Endodermal cell (in vitro differentiated cells): ENCODE data around the gene VCAN. TPM values are rescaled to one million over a fixed set of nuclear protein-coding genes. Genes with fewer than 3 reads are reported as not detected.

Experiments used
- DNase-seq: peaks from one replicate; pipeline ENCODE4 v3.0.0-alpha.2; 2017
- H3K27ac ChIP-seq: 2 replicates; pipeline ENCODE4 v1.5.1; 2013; ENCODE audit warnings: mild to moderate bottlenecking, low read depth, low read length, moderate library complexity
- H3K27me3 ChIP-seq: 2 replicates; pipeline ENCODE4 v1.6.1; 2013; ENCODE audit warnings: mild to moderate bottlenecking, low read length, moderate library complexity; ENCODE audit not compliant: insufficient read depth, control insufficient read depth, poor library complexity, severe bottlenecking
- H3K36me3 ChIP-seq: 2 replicates; pipeline ENCODE4 v1.7.0; 2013; ENCODE audit warnings: mild to moderate bottlenecking, low read length, moderate library complexity; ENCODE audit not compliant: control insufficient read depth, insufficient read depth
- H3K4me1 ChIP-seq: one replicate; pipeline ENCODE4 v1.7.0; 2013; ENCODE audit warnings: low read length; ENCODE audit not compliant: control insufficient read depth, insufficient read depth
- H3K4me3 ChIP-seq: 2 replicates; pipeline ENCODE4 v1.5.1; 2013; ENCODE audit warnings: mild to moderate bottlenecking, low read length, moderate library complexity
- H3K9ac ChIP-seq: 2 replicates; pipeline ENCODE4 v1.6.1; 2013; ENCODE audit warnings: mild to moderate bottlenecking, low read length, moderate library complexity; ENCODE audit not compliant: poor library complexity, severe bottlenecking; ENCODE audit errors: extremely low read depth
- H3K9me3 ChIP-seq: 2 replicates; pipeline ENCODE4 v1.6.1; 2013; ENCODE audit warnings: mild to moderate bottlenecking, low read length, moderate library complexity; ENCODE audit not compliant: control insufficient read depth
- H3K27ac Mint-ChIP-seq: 2 replicates; pipeline ENCODE4 v1.8.0; 2020; ENCODE audit warnings: mixed read lengths
- H3K27me3 Mint-ChIP-seq: 2 replicates; pipeline ENCODE4 v1.8.0; 2021; ENCODE audit warnings: mild to moderate bottlenecking, mixed read lengths; ENCODE audit not compliant: insufficient read depth
- H3K36me3 Mint-ChIP-seq: 2 replicates; pipeline ENCODE4 v1.8.0; 2020; ENCODE audit warnings: low read depth, mixed read lengths
- H3K4me1 Mint-ChIP-seq: 2 replicates; pipeline ENCODE4 v1.8.0; 2020; ENCODE audit warnings: mixed read lengths
- H3K4me3 Mint-ChIP-seq: 2 replicates; pipeline ENCODE4 v1.8.0; 2020; ENCODE audit warnings: mild to moderate bottlenecking, moderate library complexity, mixed read lengths
- H3K9me3 Mint-ChIP-seq: 2 replicates; pipeline ENCODE4 v1.8.0; 2020; ENCODE audit warnings: mild to moderate bottlenecking, mixed read lengths
- WGBS, 2 experiments: methylation state at CpG; one replicate each; pipeline versions ENCODE4 v1.1.5 to v1.1.7; 2013; ENCODE audit warnings: missing lambda C conversion rate in 2 of 2, mixed read lengths in 1 of 2; ENCODE audit not compliant: insufficient coverage in 1 of 2, insufficient read length in 1 of 2; 5-methylcytosine and 5-hydroxymethylcytosine counted together
- total RNA-seq, 2 donors: library from RNA; stranded (reverse); fragmentation: NEBNext Ultra II Directional in 1 of 2; extraction: Animal tissue kit (Norgen Biotek cat#: 25700) in 1 of 2; gene quantifications; 2 replicates in 1 of 2; 3 replicates in 1 of 2; pipeline ENCODE4 v1.2.1, GENCODE V29; 2021
- TF ChIP-seq, protein P1 (sequence below): fragments of 200-600 bp; sonication (generic); conservative IDR thresholded peaks from 2 replicates; pipeline ENCODE4 v1.5.0; 2021; ENCODE audit warnings: antibody characterized with exemption, mild to moderate bottlenecking

Gene VCAN
- total RNA-seq, 2 donors from 2014 or later, result 363 to 397 TPM

DNA sequence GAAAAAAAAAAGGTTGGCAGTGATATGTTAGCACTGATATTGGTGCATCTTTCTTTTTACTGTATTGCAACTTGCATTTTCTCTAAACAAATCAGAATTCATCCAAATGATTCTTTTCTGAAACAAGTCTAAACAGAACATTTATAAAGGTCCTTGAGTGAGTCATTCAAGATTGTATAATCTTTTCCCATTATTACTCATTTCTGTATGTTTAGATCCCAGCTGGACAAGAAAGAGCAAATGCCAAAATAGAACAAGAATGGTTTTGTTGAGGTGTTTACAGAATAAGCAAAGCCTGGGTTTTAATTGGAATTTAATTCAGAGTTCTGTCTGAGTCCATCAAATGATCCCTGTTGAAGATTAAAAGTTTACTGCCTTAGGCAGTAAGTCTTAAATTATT lies 112.3 kb downstream of the VCAN start:
- Mint-ChIP-seq H3K4me3 (no peak overlapping the region), H3K36me3 (peaks cover 34% of the 10 kb centered on the region), H3K4me1 (no peaks in the 10 kb centered on the region), H3K9me3 (no peaks in the 10 kb centered on the region), H3K27me3 (no peaks in the 10 kb centered on the region), H3K27ac (no peak overlapping the region)
- H3K4me1 ChIP-seq, result no peaks in the 10 kb centered on the region
- H3K4me3 ChIP-seq, result no peak overlapping the region
- peaks cover 20% of the 10 kb centered on the region for H3K36me3 ChIP-seq
- no peak overlapping the region for H3K27ac ChIP-seq
- H3K9me3 ChIP-seq, result no peaks in the 10 kb centered on the region
- DNase-seq, result no peak
- TF ChIP-seq, protein P1, sequence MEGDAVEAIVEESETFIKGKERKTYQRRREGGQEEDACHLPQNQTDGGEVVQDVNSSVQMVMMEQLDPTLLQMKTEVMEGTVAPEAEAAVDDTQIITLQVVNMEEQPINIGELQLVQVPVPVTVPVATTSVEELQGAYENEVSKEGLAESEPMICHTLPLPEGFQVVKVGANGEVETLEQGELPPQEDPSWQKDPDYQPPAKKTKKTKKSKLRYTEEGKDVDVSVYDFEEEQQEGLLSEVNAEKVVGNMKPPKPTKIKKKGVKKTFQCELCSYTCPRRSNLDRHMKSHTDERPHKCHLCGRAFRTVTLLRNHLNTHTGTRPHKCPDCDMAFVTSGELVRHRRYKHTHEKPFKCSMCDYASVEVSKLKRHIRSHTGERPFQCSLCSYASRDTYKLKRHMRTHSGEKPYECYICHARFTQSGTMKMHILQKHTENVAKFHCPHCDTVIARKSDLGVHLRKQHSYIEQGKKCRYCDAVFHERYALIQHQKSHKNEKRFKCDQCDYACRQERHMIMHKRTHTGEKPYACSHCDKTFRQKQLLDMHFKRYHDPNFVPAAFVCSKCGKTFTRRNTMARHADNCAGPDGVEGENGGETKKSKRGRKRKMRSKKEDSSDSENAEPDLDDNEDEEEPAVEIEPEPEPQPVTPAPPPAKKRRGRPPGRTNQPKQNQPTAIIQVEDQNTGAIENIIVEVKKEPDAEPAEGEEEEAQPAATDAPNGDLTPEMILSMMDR, result no peak
- H3K27me3 ChIP-seq, result no peaks in the 10 kb centered on the region
- H3K9ac ChIP-seq, result no peak overlapping the region

DNA sequence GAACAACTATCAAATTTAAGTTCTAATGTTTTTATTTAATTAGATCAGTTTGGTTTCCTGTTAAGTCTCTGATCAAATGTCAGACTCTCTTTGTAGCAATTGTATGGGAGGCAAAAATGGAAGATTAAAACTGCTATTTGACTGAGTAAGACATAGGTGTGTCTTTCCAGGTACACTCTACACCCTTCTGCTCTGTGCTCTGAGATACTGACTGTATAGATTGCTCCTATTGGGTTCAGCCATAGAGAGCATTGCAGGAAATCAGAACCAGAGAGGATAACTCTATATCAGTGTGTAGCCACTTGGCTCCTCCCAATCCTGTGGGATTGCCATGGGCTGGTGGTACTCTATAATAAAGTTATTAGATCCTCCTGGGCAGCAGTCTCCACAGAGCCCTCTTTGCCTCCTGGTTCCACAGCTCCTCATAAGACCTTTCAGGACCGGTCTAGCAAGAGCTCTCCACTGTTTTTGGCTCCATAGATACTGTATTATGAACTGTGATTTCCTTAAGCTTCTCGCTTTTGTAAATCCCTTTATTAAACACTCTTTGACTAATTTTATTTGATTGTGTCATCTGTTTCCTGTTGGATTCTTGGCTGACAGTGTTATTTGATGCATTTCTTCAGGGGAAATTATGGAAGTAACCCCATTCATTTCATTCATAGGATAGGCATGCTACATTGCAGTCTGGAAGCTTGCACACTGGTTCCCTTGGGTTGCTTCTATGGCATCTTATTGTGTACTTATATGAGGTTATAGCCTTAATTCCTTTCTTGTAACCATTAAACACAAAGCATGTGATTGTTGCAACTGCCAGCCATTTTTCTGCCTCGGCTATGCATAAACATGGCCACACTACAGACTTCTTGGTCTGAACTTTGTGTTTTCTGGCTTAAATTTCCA lies 115.6 kb downstream of the VCAN start:
- no peak overlapping the region for H3K4me3 ChIP-seq
- H3K9me3 Mint-ChIP-seq, result no peaks in the 10 kb centered on the region
- TF ChIP-seq, protein P1, result no peak
- H3K27me3 Mint-ChIP-seq, result no peaks in the 10 kb centered on the region
- DNase-seq, result no peak
- H3K27me3 ChIP-seq, result no peaks in the 10 kb centered on the region
- H3K36me3 ChIP-seq, result peaks cover under 1% of the 10 kb centered on the region
- peaks cover 10% of the 10 kb centered on the region for H3K36me3 Mint-ChIP-seq
- WGBS, 2 experiments, result 79 to 100% methylated on average over 1 to 3 of the region's 3 CpGs
- no peak overlapping the region for H3K9ac ChIP-seq
- no peaks in the 10 kb centered on the region for H3K4me1 ChIP-seq
- no peak overlapping the region for H3K4me3 Mint-ChIP-seq
- H3K4me1 Mint-ChIP-seq, result no peaks in the 10 kb centered on the region
- no peak overlapping the region for H3K27ac Mint-ChIP-seq
- H3K9me3 ChIP-seq, result no peaks in the 10 kb centered on the region
- no peak overlapping the region for H3K27ac ChIP-seq

DNA sequence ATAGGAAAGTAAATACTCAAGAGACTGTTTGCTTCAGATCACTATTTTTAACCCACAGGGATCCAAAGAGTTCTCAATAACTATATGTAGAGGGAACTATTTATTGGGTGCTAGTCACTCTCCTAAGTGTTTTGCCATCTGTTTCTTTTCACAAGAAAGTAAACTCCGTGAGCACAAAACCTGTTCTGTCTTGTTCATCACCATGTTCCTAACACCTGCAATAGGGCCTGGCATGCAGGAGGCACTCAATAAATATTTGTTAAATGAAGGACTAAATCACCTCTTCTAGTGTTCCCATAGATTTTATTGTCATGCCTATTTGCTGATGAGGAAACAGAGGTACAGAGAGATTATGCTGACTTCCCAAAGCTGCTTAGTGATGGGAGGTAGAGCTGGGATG lies 118.2 kb downstream of the VCAN start:
- Mint-ChIP-seq H3K4me1 (no peaks in the 10 kb centered on the region), H3K4me3 (no peak overlapping the region), H3K36me3 (no peaks in the 10 kb centered on the region), H3K27me3 (no peaks in the 10 kb centered on the region), H3K9me3 (no peaks in the 10 kb centered on the region), H3K27ac (no peak overlapping the region)
- Histone ChIP-seq H3K27ac (no peak overlapping the region), H3K36me3 (no peaks in the 10 kb centered on the region), H3K9ac (no peak overlapping the region), H3K27me3 (no peaks in the 10 kb centered on the region), H3K4me1 (no peaks in the 10 kb centered on the region), H3K9me3 (no peaks in the 10 kb centered on the region), H3K4me3 (no peak overlapping the region)
- 89 to 100% methylated on average over 1 of the region's 1 CpG for WGBS, 2 experiments
- TF ChIP-seq, protein P1, result no peak
- no peak for DNase-seq
